SK-N-SH (cell line): ENCODE results near the gene RASSF4.

Experiments
- CTCF ChIP-seq: fragments of 200-600 bp; sonication (generic); IDR thresholded peaks from 2 replicates; pipeline ENCODE4 v1.6.1; 2017; ENCODE audit warnings: antibody characterized with exemption, mild to moderate bottlenecking, moderate library complexity
- EP300 ChIP-seq, 2 experiments: IDR thresholded peaks; 2 replicates each; pipeline versions ENCODE4 v1.4.0 to v1.6.1; 2012; ENCODE audit warnings: borderline replicate concordance in 1 of 2, low read depth in 1 of 2, low read length in 1 of 2
- FOXM1 ChIP-seq: IDR thresholded peaks from 2 replicates; pipeline ENCODE4 v1.4.0; 2012; ENCODE audit warnings: low read depth, mild to moderate bottlenecking
- IRF3 ChIP-seq: fragments of 150-350 bp; IDR thresholded peaks from 2 replicates; pipeline ENCODE4 v1.6.1; 2016; ENCODE audit warnings: mild to moderate bottlenecking, low read depth, low read length
- NRF1 ChIP-seq: IDR thresholded peaks from 2 replicates; pipeline ENCODE4 v1.6.1; 2012; ENCODE audit warnings: low read depth, mild to moderate bottlenecking, low read length
- POLR2AphosphoS5 ChIP-seq: IDR thresholded peaks from 2 replicates; pipeline ENCODE4 v1.6.1; 2012; ENCODE audit warnings: low read depth, low read length
- REST ChIP-seq: IDR thresholded peaks from 2 replicates; pipeline ENCODE4 v1.6.1; 2012; ENCODE audit warnings: mild to moderate bottlenecking, low read depth, low read length, moderate library complexity
- TAF1 ChIP-seq: IDR thresholded peaks from 2 replicates; pipeline ENCODE4 v1.6.1; 2012; ENCODE audit warnings: low read depth, mild to moderate bottlenecking, low read length, moderate library complexity, borderline replicate concordance

GRCh38 chr10:44968091-44968490, 8.5 kb downstream of the RASSF4 start:
- TF ChIP-seq CTCF (no peak), REST (no peak), POLR2AphosphoS5 (no peak), TAF1 (no peak), FOXM1 (no peak), EP300 (IDR thresholded peaks at IDR 0.05; ENCODE audit: borderline replicate concordance in 1 of 2, low read depth in 1 of 2, low read length in 1 of 2) (no peak), IRF3 (no peak), NRF1 (no peak)
